ENCODE data around the gene PDE4D.

The PDE4D gene

GRCh38 chr5:59007460-59008063 is 886.0 kb downstream of the PDE4D start:
- H3K4me3 ChIP-seq (ENCODE audit: low read depth, low read length): no peak overlapping the region
- TF ChIP-seq CTCF (conservative IDR thresholded peaks at IDR 0.05; ENCODE audit: low read depth, low read length): peak; percentile 48
- peak; percentile 57 for DNase-seq (ENCODE audit: low read depth)

GRCh38 chr5:59005934-59006701 is 887.4 kb downstream of the PDE4D start:
- DNase-seq (ENCODE audit: low read depth): no peak
- H3K4me3 ChIP-seq (ENCODE audit: low read depth, low read length): no peak overlapping the region
- no peak for TF ChIP-seq CTCF (conservative IDR thresholded peaks at IDR 0.05; ENCODE audit: low read depth, low read length)

- no peak overlapping the region for H3K4me3 ChIP-seq (ENCODE audit: low read depth, low read length)
- no peak for DNase-seq (ENCODE audit: low read depth)
- TF ChIP-seq CTCF (conservative IDR thresholded peaks at IDR 0.05; ENCODE audit: low read depth, low read length): no peak
Observed at GRCh38 chr5:59003641-59004040, 889.9 kb downstream of the PDE4D start.

GRCh38 chr5:59003124-59003523 is 890.4 kb downstream of the PDE4D start:
- no peak for DNase-seq (ENCODE audit: low read depth)
- H3K4me3 ChIP-seq (ENCODE audit: low read depth, low read length): no peak overlapping the region
- no peak for TF ChIP-seq CTCF (conservative IDR thresholded peaks at IDR 0.05; ENCODE audit: low read depth, low read length)

GRCh38 chr5:59002162-59002825 is 891.2 kb downstream of the PDE4D start:
- TF ChIP-seq CTCF (conservative IDR thresholded peaks at IDR 0.05; ENCODE audit: low read depth, low read length): no peak
- DNase-seq (ENCODE audit: low read depth): peak; percentile 15
- no peak overlapping the region for H3K4me3 ChIP-seq (ENCODE audit: low read depth, low read length)

GRCh38 chr5:59001716-59002115 is 891.8 kb downstream of the PDE4D start:
- DNase-seq (ENCODE audit: low read depth): no peak
- H3K4me3 ChIP-seq (ENCODE audit: low read depth, low read length): no peak overlapping the region
- TF ChIP-seq CTCF (conservative IDR thresholded peaks at IDR 0.05; ENCODE audit: low read depth, low read length): no peak
